GM13976 (cell line): ENCODE results near the gene SNX32.

Experiments
- DNase-seq: peaks from one replicate; pipeline ENCODE4 v3.0.0; 2012; ENCODE audit warnings: low spot score
- in situ Hi-C: fragments of 300-500 bp; cut with MboI; formaldehyde crosslinking; loops from one replicate; pipeline ENCODE4 v1.12.0; 2022; ENCODE audit warnings: low sequenced_read_pairs, mixed read lengths, inconsistent platforms; ENCODE audit not compliant: unreplicated experiment
- TF ChIP-seq, protein P1 (sequence below): IDR thresholded peaks from 2 replicates; pipeline ENCODE4 v1.5.1; 2012; ENCODE audit warnings: borderline replicate concordance, mild to moderate bottlenecking; ENCODE audit not compliant: insufficient read depth; ENCODE audit errors: extremely low read depth, missing control alignments, control extremely low read depth

The SNX32 gene

DNA sequence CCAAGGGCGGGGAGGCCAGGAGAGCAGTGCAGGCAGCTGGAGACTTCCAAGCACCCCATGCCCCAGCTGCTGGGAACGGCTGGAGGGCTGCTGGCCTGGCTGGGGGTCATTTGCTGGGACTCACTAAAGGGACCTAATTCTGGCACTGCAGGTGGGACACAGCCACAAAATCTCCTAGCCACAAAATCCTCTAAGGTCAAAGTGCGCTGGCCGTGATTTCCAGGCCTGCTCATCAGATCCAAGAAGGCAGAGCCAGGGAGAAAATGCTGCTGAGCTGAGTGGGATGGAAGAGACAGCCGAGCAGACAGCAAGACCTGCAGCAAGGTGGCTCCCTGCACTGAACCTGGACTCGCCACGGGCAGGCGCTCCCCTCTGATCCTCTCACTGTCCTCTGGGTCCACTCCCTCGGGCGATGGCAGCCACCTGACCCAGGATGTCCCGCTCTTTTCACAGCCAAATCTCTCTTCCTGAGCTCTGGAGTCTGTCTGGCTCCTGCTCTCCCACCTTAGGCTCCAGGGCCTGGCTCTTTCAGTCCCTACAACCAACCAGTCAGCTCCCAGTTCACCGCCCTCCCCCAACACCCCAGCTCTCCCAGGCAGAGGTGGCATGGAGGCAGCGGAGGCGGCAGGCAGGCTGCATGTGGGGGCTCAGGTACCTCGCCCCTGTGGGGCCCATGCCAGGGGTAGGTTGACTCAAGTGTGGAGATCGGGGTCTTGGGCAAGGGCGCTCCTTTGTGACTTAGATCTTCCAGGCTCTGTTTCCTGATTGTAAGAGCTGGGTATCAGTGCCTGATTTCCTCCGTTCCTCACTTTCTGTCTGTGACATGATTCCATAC, 32.4 kb upstream of the SNX32 start:
- in situ Hi-C loops: no loop called here
- TF ChIP-seq, protein P1, sequence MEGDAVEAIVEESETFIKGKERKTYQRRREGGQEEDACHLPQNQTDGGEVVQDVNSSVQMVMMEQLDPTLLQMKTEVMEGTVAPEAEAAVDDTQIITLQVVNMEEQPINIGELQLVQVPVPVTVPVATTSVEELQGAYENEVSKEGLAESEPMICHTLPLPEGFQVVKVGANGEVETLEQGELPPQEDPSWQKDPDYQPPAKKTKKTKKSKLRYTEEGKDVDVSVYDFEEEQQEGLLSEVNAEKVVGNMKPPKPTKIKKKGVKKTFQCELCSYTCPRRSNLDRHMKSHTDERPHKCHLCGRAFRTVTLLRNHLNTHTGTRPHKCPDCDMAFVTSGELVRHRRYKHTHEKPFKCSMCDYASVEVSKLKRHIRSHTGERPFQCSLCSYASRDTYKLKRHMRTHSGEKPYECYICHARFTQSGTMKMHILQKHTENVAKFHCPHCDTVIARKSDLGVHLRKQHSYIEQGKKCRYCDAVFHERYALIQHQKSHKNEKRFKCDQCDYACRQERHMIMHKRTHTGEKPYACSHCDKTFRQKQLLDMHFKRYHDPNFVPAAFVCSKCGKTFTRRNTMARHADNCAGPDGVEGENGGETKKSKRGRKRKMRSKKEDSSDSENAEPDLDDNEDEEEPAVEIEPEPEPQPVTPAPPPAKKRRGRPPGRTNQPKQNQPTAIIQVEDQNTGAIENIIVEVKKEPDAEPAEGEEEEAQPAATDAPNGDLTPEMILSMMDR: no peak
- DNase-seq: no peak

DNA sequence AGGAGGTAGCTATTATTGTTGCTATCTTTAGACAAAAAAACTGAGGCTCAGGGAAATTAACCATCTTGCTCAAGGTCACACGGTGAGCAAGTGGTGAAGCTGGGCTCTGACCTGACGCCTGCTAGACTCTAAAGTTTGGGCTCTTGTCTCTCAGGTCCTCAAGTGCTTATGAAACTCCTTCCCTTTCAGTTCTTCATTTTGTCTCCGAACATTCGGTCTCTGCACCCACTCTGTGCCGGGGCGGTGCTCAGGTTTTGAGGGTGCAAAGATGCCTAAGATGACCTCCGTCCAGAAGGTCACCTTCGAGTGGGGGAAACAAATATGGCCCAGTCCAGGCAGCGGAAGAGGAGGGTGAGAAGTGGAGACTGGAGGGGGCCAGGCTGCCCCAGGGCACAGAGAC, 30.9 kb upstream of the SNX32 start:
- DNase-seq: peak; percentile 84
- in situ Hi-C loops: no loop called here
- TF ChIP-seq, protein P1: no peak

DNA sequence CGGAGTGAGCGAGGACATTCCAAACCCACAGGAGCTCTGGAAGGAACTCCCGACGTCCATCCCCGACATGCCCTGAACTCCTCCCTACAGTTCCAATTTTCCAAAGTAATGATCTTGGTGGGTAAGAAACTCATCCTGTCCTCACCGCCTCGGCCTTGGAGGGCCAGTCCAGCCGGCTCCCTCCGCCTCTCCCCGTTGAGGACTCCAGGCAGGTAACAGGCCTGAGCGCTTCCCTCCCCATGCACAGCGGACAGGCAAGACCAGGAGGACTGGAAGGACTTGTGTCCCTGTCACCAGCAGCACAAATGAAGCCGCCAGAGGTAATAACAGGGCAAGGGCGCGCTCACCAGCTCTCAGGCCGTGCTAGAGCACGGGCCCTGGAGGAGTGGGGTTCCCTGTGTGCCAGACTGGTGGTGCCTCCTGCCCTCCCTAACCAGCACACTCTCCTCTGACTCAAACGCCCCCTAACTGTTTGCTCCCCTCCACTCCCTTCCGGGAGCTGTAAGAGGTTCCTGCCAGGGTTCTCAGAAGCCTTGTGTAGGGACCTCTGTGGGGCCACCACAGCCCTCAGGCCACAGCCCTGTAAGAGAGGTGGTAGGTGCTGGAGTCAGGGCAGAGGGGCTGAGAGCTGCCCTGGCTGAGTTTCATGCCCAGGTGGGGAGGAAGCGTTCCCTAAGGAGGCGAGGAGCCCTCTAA, 29.8 kb upstream of the SNX32 start:
- in situ Hi-C loops: no loop called here
- no peak for DNase-seq

DNA sequence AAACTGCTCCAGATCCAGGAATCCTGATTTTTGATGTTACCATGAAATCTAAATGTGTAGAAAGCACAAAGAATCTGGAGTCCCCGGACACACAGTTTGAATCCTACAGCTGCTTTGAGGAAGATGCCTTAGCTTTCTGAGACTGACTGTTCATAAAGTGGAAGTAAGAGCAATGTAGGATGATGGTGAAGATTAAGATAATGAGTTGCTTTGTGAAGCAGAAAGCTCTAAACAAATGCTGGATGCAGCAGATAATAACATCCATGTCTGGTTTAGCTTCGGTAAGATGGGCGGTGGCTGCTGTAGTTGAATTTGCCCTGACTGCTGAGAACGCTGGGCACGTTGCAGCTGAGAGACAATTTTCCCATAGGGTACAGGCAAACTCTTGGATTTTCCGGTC, 26.8 kb upstream of the SNX32 start:
- no peak for DNase-seq
- in situ Hi-C loops: no loop called here
- TF ChIP-seq, protein P1: no peak

More for the DNA sequence above, 29.8 kb upstream of the SNX32 start:
- TF ChIP-seq, protein P1: no peak

DNA sequence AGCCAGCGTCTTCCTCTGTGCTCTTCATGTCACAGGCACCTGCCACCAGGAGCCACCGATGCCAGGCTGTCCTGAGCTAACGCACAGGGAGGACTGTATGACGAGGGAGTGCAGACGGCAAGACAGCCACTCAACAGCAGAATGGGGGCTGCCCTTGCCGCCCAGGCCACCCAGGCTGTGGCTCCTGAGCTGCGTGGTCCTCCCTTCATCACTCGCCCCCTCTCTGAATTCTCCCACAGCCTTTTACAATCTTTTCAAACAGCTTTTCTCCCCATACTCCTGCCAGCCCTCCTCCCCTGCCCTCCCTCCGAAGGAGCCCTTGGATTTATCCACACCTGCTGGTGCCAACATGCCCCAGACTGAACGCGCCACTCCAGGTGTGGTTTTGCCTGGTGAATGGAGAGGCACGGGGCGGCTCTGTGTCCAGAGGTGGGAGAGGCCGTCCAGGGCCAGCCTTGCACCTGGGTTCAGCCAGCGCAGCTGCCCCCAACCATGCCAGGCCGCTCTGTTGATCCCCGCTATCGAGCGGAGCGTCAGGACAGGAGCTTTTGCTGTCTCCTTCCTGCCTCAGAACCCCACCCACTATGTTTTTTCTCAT, 24.9 kb upstream of the SNX32 start:
- DNase-seq: no peak
- in situ Hi-C loops: no loop called here
- TF ChIP-seq, protein P1: no peak

DNA sequence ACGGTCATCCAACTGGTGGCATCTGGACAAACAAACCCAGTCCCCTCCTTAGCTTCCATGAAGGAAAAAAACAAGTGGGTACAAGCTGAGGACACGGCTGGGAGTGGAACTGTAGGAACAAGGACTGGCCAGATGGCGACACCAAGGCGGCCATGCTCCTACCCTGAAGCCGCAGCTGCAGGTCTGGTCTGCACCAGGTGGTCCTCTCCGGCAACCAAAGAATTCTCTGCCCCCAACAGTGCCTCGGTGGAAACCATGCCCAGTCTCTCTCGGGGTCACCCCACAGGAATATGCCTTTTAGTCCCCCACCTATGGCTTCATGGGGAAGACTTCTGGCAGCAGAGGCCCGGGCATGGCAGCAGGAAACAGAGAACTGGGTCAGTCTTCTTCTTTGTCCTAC, 24.3 kb upstream of the SNX32 start:
- TF ChIP-seq, protein P1: no peak
- DNase-seq: no peak
- in situ Hi-C loops: no loop called here
